SK-N-SH treated with all-trans-retinoic acid at 6 μM for 48 hours (cell line): ENCODE results near the gene FAM83D.

ENCODE experiments used
- ATAC-seq: fragments of 200-7000 bp; cut with Tn5 transposase; 3 replicates; pipeline ENCODE4 v1.9.1; 2020; ENCODE audit warnings: mild to moderate bottlenecking, moderate library complexity
- ARNTL ChIP-seq: fragments of 450-650 bp; formaldehyde crosslinking; IDR thresholded peaks from 2 replicates; pipeline ENCODE4 v1.5.0; 2020; ENCODE audit warnings: low read depth, mild to moderate bottlenecking, moderate library complexity, borderline replicate concordance
- BACH2 ChIP-seq: fragments of 250-450 bp; sonication (Bioruptor Pico); IDR thresholded peaks from 2 replicates; pipeline ENCODE4 v1.9.0; 2021; ENCODE audit warnings: mild to moderate bottlenecking, borderline replicate concordance
- CSDC2 ChIP-seq: fragments of 250-450 bp; sonication (Bioruptor Pico); IDR thresholded peaks from 2 replicates; pipeline ENCODE4 v1.5.0; 2020; ENCODE audit warnings: mild to moderate bottlenecking, moderate library complexity
- ESRRG ChIP-seq: fragments of 250-450 bp; sonication (Bioruptor Pico); IDR thresholded peaks from 2 replicates; pipeline ENCODE4 v1.6.1; 2021; ENCODE audit warnings: mild to moderate bottlenecking
- ISL1 ChIP-seq: fragments of 250-450 bp; sonication (Bioruptor Pico); IDR thresholded peaks from 2 replicates; pipeline ENCODE4 v2.1.2; 2022; ENCODE audit warnings: mild to moderate bottlenecking, moderate library complexity
- OSR1 ChIP-seq: fragments of 250-450 bp; sonication (Bioruptor Pico); IDR thresholded peaks from 2 replicates; pipeline ENCODE4 v1.8.0; 2022; ENCODE audit warnings: moderate library complexity, mild to moderate bottlenecking, inconsistent platforms
- RARB ChIP-seq: fragments of 250-450 bp; sonication (Bioruptor Pico); IDR thresholded peaks from 2 replicates; pipeline ENCODE4 v1.8.0; 2021; ENCODE audit warnings: mild to moderate bottlenecking, moderate library complexity
- TCF4 ChIP-seq: fragments of 250-450 bp; sonication (Bioruptor Pico); IDR thresholded peaks from 2 replicates; pipeline ENCODE4 v1.8.0; 2021; ENCODE audit warnings: mild to moderate bottlenecking, moderate library complexity, borderline replicate concordance
- TOX ChIP-seq: fragments of 250-450 bp; sonication (Bioruptor Pico); IDR thresholded peaks from 2 replicates; pipeline ENCODE4 v1.8.0; 2021; ENCODE audit warnings: mild to moderate bottlenecking, moderate library complexity, borderline replicate concordance
- TSHZ2 ChIP-seq: fragments of 250-450 bp; sonication (Bioruptor Pico); IDR thresholded peaks from 2 replicates; pipeline ENCODE4 v1.5.0; 2020; ENCODE audit warnings: mild to moderate bottlenecking, moderate library complexity
- ZC3H10 ChIP-seq: fragments of 250-450 bp; sonication (Bioruptor Pico); IDR thresholded peaks from 2 replicates; pipeline ENCODE4 v1.5.1; 2021; ENCODE audit warnings: mild to moderate bottlenecking, moderate library complexity
- ZNF565 ChIP-seq: fragments of 450-650 bp; formaldehyde crosslinking; conservative IDR thresholded peaks from 2 replicates; pipeline ENCODE4 v1.5.0; 2020; ENCODE audit warnings: low read depth, mild to moderate bottlenecking, moderate library complexity
- ZNF70 ChIP-seq: fragments of 450-650 bp; formaldehyde crosslinking; IDR thresholded peaks from 2 replicates; pipeline ENCODE4 v1.5.0; 2020; ENCODE audit warnings: mild to moderate bottlenecking, moderate library complexity
- ZNF8 ChIP-seq: fragments of 450-650 bp; formaldehyde crosslinking; IDR thresholded peaks from 2 replicates; pipeline ENCODE4 v1.5.0; 2020; ENCODE audit warnings: mild to moderate bottlenecking, moderate library complexity
- TF ChIP-seq, protein P1 (sequence below): fragments of 250-450 bp; sonication (Bioruptor Pico); IDR thresholded peaks from 2 replicates; pipeline ENCODE4 v1.8.0; 2020; ENCODE audit warnings: mild to moderate bottlenecking, moderate library complexity, borderline replicate concordance
- TF ChIP-seq, protein P2 (sequence below): fragments of 250-450 bp; sonication (Bioruptor Pico); IDR thresholded peaks from 2 replicates; pipeline ENCODE4 v1.8.0; 2021; ENCODE audit warnings: low read depth, mild to moderate bottlenecking, moderate library complexity, borderline replicate concordance
- TF ChIP-seq, protein P3 (sequence below): fragments of 250-450 bp; sonication (Bioruptor Pico); IDR thresholded peaks from 2 replicates; pipeline ENCODE4 v1.5.1; 2020; ENCODE audit warnings: low read depth, mild to moderate bottlenecking, moderate library complexity
- TF ChIP-seq, protein P4 (sequence below): fragments of 250-450 bp; sonication (Bioruptor Pico); IDR thresholded peaks from 2 replicates; pipeline ENCODE4 v1.5.1; 2021; ENCODE audit warnings: mild to moderate bottlenecking, moderate library complexity

The FAM83D gene

GRCh38 chr20:38973107-38973506, 46.9 kb downstream of the FAM83D start:
- no peak for ATAC-seq
- TF ChIP-seq OSR1 (CRISPR knock-in tag), result no peak
- TF ChIP-seq ZNF70, result no peak
- TF ChIP-seq ISL1, result no peak
- no peak for TF ChIP-seq CSDC2 (CRISPR knock-in tag)
- no peak for TF ChIP-seq ESRRG (CRISPR knock-in tag)
- TF ChIP-seq TOX (CRISPR knock-in tag), result no peak
- no peak for TF ChIP-seq TSHZ2 (CRISPR knock-in tag)
- no peak for TF ChIP-seq BACH2
- no peak for TF ChIP-seq RARB (CRISPR knock-in tag)
- TF ChIP-seq ZC3H10 (CRISPR knock-in tag), result no peak
- TF ChIP-seq, protein P1, sequence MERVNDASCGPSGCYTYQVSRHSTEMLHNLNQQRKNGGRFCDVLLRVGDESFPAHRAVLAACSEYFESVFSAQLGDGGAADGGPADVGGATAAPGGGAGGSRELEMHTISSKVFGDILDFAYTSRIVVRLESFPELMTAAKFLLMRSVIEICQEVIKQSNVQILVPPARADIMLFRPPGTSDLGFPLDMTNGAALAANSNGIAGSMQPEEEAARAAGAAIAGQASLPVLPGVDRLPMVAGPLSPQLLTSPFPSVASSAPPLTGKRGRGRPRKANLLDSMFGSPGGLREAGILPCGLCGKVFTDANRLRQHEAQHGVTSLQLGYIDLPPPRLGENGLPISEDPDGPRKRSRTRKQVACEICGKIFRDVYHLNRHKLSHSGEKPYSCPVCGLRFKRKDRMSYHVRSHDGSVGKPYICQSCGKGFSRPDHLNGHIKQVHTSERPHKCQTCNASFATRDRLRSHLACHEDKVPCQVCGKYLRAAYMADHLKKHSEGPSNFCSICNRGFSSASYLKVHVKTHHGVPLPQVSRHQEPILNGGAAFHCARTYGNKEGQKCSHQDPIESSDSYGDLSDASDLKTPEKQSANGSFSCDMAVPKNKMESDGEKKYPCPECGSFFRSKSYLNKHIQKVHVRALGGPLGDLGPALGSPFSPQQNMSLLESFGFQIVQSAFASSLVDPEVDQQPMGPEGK (CRISPR knock-in tag), result no peak

DNA sequence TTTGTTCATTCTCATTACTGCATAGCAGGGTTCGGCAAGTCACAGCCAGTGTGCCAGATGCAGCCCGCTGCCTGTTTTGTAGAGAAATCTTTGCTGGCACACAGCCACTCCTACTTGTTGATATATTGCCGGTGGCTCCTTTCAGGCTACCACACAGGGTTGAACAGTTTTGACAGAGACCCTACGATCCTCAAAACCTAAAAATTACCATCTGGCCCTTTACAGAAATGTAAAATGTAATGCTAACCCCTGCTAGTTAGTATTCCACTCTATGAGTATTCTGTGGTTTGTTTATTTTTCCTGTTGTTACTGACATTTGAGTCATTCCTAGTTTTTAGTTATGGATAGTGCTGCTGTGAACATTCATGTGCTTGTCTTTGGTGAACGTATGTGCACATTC, 47.4 kb downstream of the FAM83D start:
- ATAC-seq, result peak; percentile 26; the same call in 2 of the 3 replicates

More for the DNA sequence above, 47.4 kb downstream of the FAM83D start:
- no peak for TF ChIP-seq TCF4 (CRISPR knock-in tag)
- TF ChIP-seq ZNF565 (CRISPR knock-in tag), result no peak
- TF ChIP-seq, protein P2, sequence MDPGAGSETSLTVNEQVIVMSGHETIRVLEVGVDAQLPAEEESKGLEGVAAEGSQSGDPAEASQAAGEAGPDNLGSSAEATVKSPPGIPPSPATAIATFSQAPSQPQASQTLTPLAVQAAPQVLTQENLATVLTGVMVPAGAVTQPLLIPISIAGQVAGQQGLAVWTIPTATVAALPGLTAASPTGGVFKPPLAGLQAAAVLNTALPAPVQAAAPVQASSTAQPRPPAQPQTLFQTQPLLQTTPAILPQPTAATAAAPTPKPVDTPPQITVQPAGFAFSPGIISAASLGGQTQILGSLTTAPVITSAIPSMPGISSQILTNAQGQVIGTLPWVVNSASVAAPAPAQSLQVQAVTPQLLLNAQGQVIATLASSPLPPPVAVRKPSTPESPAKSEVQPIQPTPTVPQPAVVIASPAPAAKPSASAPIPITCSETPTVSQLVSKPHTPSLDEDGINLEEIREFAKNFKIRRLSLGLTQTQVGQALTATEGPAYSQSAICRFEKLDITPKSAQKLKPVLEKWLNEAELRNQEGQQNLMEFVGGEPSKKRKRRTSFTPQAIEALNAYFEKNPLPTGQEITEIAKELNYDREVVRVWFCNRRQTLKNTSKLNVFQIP (CRISPR knock-in tag), result no peak
- TF ChIP-seq ZNF8, result no peak
- TF ChIP-seq ZNF70, result no peak
- TF ChIP-seq, protein P3, sequence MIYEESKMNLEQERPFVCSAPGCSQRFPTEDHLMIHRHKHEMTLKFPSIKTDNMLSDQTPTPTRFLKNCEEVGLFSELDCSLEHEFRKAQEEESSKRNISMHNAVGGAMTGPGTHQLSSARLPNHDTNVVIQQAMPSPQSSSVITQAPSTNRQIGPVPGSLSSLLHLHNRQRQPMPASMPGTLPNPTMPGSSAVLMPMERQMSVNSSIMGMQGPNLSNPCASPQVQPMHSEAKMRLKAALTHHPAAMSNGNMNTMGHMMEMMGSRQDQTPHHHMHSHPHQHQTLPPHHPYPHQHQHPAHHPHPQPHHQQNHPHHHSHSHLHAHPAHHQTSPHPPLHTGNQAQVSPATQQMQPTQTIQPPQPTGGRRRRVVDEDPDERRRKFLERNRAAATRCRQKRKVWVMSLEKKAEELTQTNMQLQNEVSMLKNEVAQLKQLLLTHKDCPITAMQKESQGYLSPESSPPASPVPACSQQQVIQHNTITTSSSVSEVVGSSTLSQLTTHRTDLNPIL (CRISPR knock-in tag), result no peak
- TF ChIP-seq ARNTL (CRISPR knock-in tag), result no peak
- TF ChIP-seq, protein P1 (CRISPR knock-in tag), result no peak
- TF ChIP-seq, protein P4, sequence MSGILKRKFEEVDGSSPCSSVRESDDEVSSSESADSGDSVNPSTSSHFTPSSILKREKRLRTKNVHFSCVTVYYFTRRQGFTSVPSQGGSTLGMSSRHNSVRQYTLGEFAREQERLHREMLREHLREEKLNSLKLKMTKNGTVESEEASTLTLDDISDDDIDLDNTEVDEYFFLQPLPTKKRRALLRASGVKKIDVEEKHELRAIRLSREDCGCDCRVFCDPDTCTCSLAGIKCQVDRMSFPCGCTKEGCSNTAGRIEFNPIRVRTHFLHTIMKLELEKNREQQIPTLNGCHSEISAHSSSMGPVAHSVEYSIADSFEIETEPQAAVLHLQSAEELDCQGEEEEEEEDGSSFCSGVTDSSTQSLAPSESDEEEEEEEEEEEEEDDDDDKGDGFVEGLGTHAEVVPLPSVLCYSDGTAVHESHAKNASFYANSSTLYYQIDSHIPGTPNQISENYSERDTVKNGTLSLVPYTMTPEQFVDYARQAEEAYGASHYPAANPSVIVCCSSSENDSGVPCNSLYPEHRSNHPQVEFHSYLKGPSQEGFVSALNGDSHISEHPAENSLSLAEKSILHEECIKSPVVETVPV (CRISPR knock-in tag), result no peak
- TF ChIP-seq ESRRG (CRISPR knock-in tag), result no peak
- TF ChIP-seq, all 23 proteins: peak for 0
